ENCODE results near the gene GRIK1.

Gene GRIK1

DNA sequence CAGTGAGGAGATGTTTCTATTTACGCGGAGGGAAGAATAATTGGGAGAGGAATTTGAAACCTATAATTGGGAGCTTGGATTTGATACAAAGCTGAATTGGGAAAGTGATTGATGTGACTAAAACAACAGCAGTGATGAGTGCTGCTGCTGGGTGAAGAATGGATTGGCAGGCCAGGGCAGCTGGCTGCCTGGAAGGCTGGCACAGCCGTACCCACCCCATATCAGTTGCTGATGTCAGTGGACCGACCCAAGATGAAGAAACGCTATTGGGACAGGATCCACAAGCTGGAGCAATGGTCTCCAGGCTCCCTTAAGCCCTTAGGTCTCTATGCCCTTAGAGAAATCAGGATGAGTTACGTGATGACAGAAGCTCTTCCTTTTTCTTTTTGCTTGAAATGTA is 47.4 kb downstream of the GRIK1 start:
- CTCF ChIA-PET = interaction anchor here (1.6 kb wide), 1 partner anchor 44 kb away, joined by 4 read pairs; no protein-coding TSS in a partner anchor

DNA sequence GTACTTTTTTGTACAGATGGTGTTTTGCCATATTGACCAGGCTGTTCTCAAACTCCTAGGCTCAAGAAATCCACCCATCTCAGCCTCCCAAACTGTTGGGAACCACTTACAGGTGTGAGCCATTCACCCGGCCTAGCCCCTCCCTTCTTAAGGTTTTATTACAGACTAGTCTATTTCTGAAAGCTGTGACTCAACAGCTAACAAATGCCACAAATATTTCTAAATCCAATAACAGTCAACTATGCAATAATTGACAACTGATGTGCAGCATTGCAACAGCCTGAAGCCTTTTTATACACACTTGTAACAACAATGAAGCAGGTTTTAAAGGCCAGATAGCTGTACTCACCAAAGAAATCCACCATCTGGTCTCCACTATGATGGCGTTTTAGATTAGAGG is 51.4 kb downstream of the GRIK1 start:
- Histone ChIP-seq H3K36me3 (ENCODE audit: control insufficient read depth in 2 of 2, insufficient read depth in 1 of 2, low read length in 2 of 2) (no peaks in the 10 kb centered on the region), H3K4me1 (ENCODE audit: control insufficient read depth, insufficient read depth, low read length) (no peaks in the 10 kb centered on the region), H3K9me3 (ENCODE audit: control insufficient read depth, insufficient read depth, low read depth, low read length) (no peaks in the 10 kb centered on the region), H3K4me3 (ENCODE audit: low read depth, low read length) (no peak overlapping the region), H3K27ac (ENCODE audit: extremely low read depth, low read depth, low read length) (no peak overlapping the region)
- CTCF ChIA-PET = no interaction called here
- TF ChIP-seq ZNF221 (tag by site-specific recombination; IDR thresholded peaks at IDR 0.05; ENCODE audit: borderline replicate concordance) = no peak
- TF ChIP-seq, protein P1, sequence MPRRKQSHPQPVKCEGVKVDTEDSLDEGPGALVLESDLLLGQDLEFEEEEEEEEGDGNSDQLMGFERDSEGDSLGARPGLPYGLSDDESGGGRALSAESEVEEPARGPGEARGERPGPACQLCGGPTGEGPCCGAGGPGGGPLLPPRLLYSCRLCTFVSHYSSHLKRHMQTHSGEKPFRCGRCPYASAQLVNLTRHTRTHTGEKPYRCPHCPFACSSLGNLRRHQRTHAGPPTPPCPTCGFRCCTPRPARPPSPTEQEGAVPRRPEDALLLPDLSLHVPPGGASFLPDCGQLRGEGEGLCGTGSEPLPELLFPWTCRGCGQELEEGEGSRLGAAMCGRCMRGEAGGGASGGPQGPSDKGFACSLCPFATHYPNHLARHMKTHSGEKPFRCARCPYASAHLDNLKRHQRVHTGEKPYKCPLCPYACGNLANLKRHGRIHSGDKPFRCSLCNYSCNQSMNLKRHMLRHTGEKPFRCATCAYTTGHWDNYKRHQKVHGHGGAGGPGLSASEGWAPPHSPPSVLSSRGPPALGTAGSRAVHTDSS (tag by site-specific recombination; IDR thresholded peaks at IDR 0.05) = no peak
- TF ChIP-seq, protein P2, sequence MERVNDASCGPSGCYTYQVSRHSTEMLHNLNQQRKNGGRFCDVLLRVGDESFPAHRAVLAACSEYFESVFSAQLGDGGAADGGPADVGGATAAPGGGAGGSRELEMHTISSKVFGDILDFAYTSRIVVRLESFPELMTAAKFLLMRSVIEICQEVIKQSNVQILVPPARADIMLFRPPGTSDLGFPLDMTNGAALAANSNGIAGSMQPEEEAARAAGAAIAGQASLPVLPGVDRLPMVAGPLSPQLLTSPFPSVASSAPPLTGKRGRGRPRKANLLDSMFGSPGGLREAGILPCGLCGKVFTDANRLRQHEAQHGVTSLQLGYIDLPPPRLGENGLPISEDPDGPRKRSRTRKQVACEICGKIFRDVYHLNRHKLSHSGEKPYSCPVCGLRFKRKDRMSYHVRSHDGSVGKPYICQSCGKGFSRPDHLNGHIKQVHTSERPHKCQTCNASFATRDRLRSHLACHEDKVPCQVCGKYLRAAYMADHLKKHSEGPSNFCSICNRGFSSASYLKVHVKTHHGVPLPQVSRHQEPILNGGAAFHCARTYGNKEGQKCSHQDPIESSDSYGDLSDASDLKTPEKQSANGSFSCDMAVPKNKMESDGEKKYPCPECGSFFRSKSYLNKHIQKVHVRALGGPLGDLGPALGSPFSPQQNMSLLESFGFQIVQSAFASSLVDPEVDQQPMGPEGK (tag by site-specific recombination; IDR thresholded peaks at IDR 0.05) = no peak
- no peak for TF ChIP-seq ZNF16 (tag by site-specific recombination; IDR thresholded peaks at IDR 0.05; ENCODE audit: low read depth)
- TF ChIP-seq REPIN1 (tag by site-specific recombination; IDR thresholded peaks at IDR 0.05; ENCODE audit: low read depth) = no peak
- POLR2A ChIA-PET = no interaction called here

More for the DNA sequence above, 47.4 kb downstream of the GRIK1 start:
- POLR2A ChIA-PET = no interaction called here
- Histone ChIP-seq H3K9me3 (ENCODE audit: control insufficient read depth, insufficient read depth, low read depth, low read length) (no peaks in the 10 kb centered on the region), H3K4me1 (ENCODE audit: control insufficient read depth, insufficient read depth, low read length) (no peaks in the 10 kb centered on the region), H3K27ac (ENCODE audit: extremely low read depth, low read depth, low read length) (no peak overlapping the region), H3K36me3 (ENCODE audit: control insufficient read depth in 2 of 2, insufficient read depth in 1 of 2, low read length in 2 of 2) (no peaks in the 10 kb centered on the region), H3K4me3 (ENCODE audit: low read depth, low read length) (no peak overlapping the region)
- TF ChIP-seq, protein P3, sequence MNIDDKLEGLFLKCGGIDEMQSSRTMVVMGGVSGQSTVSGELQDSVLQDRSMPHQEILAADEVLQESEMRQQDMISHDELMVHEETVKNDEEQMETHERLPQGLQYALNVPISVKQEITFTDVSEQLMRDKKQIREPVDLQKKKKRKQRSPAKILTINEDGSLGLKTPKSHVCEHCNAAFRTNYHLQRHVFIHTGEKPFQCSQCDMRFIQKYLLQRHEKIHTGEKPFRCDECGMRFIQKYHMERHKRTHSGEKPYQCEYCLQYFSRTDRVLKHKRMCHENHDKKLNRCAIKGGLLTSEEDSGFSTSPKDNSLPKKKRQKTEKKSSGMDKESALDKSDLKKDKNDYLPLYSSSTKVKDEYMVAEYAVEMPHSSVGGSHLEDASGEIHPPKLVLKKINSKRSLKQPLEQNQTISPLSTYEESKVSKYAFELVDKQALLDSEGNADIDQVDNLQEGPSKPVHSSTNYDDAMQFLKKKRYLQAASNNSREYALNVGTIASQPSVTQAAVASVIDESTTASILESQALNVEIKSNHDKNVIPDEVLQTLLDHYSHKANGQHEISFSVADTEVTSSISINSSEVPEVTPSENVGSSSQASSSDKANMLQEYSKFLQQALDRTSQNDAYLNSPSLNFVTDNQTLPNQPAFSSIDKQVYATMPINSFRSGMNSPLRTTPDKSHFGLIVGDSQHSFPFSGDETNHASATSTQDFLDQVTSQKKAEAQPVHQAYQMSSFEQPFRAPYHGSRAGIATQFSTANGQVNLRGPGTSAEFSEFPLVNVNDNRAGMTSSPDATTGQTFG (tag by site-specific recombination; IDR thresholded peaks at IDR 0.05; ENCODE audit: borderline replicate concordance) = no peak
- TF ChIP-seq ZIC2 (tag by site-specific recombination; IDR thresholded peaks at IDR 0.05) (no peak), ZNF157 (tag by site-specific recombination; IDR thresholded peaks at IDR 0.05) (no peak), ZNF623 (tag by site-specific recombination; IDR thresholded peaks at IDR 0.05) (no peak), ZNF843 (tag by site-specific recombination; IDR thresholded peaks at IDR 0.05) (no peak), ZNF174 (tag by site-specific recombination; IDR thresholded peaks at IDR 0.05) (no peak)
- TF ChIP-seq, protein P4, sequence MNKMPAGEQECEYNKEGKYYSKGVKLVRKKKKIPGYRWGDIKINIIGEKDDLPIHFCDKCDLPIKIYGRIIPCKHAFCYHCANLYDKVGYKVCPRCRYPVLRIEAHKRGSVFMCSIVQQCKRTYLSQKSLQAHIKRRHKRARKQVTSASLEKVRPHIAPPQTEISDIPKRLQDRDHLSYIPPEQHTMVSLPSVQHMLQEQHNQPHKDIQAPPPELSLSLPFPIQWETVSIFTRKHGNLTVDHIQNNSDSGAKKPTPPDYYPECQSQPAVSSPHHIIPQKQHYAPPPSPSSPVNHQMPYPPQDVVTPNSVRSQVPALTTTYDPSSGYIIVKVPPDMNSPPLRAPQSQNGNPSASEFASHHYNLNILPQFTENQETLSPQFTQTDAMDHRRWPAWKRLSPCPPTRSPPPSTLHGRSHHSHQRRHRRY (tag by site-specific recombination; IDR thresholded peaks at IDR 0.05) = no peak

DNA sequence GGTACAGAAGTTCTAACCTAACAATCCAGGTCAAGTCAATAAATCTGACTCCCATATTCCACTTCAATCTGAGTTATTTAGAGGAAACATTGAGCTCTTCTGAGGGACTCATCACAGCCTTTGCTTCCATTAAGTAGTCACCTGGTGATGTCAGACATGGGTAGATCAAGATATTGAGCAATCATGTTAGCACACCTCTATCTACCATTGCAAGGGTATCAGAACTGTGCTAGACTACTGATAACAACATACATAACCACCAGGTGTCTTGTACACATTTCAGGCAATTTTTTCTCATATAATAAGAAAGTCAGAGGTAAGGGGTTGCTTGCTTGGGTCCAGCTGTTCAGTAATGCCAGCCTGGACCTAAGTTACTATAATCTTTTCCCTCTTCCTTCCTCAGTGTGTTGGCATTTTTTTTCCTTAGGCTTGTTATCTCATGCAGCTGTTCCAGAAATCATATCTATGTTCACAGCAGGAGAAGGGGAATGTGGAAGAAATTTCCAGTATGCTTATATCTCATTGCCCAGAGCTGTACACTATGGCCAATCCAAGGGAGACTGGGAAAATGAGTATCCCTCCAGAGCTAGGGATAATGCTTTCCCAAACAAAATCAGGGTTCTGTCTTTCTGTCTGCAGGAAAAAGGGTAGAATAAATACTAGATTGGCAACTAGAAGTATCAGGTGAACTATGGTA is 52.3 kb downstream of the GRIK1 start:
- no peak overlapping the region for H3K27ac ChIP-seq (ENCODE audit: extremely low read depth, low read depth, low read length)
- H3K36me3 ChIP-seq (ENCODE audit: control insufficient read depth in 2 of 2, insufficient read depth in 1 of 2, low read length in 2 of 2) = no peaks in the 10 kb centered on the region
- POLR2A ChIA-PET = no interaction called here
- no peaks in the 10 kb centered on the region for H3K9me3 ChIP-seq (ENCODE audit: control insufficient read depth, insufficient read depth, low read depth, low read length)
- no peaks in the 10 kb centered on the region for H3K4me1 ChIP-seq (ENCODE audit: control insufficient read depth, insufficient read depth, low read length)
- no peak overlapping the region for H3K4me3 ChIP-seq (ENCODE audit: low read depth, low read length)
- CTCF ChIA-PET = no interaction called here
- TF ChIP-seq ZSCAN23 (tag by site-specific recombination; IDR thresholded peaks at IDR 0.05) (no peak), ZNF302 (tag by site-specific recombination; IDR thresholded peaks at IDR 0.05; ENCODE audit: low read depth) (no peak), ZNF560 (tag by site-specific recombination; IDR thresholded peaks at IDR 0.05; ENCODE audit: borderline replicate concordance) (no peak)
- TF ChIP-seq, protein P5, sequence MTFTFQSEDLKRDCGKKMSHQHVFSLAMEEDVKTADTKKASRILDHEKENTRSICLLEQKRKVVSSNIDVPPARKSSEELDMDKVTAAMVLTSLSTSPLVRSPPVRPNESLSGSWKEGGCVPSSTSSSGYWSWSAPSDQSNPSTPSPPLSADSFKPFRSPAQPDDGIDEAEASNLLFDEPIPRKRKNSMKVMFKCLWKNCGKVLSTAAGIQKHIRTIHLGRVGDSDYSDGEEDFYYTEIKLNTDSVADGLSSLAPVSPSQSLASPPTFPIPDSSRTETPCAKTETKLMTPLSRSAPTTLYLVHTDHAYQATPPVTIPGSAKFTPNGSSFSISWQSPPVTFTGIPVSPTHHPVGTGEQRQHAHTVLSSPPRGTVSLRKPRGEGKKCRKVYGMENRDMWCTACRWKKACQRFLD (tag by site-specific recombination; IDR thresholded peaks at IDR 0.05) = no peak
- TF ChIP-seq, protein P6, sequence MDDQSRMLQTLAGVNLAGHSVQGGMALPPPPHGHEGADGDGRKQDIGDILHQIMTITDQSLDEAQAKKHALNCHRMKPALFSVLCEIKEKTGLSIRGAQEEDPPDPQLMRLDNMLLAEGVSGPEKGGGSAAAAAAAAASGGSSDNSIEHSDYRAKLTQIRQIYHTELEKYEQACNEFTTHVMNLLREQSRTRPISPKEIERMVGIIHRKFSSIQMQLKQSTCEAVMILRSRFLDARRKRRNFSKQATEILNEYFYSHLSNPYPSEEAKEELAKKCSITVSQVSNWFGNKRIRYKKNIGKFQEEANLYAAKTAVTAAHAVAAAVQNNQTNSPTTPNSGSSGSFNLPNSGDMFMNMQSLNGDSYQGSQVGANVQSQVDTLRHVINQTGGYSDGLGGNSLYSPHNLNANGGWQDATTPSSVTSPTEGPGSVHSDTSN (CRISPR knock-in tag; IDR thresholded peaks at IDR 0.05) = no peak
